Tibial nerve (tissue), 4 donors: ENCODE results near the gene MT2A. TPM values are rescaled to one million over a fixed set of nuclear protein-coding genes. Genes with fewer than 3 reads are reported as not detected.

Experiments
- DNase-seq, 2 donors: peaks; one replicate each; pipeline ENCODE4 v3.0.0-alpha.2; 2019; ENCODE audit warnings: low spot score in 2 of 2
- H3K27ac ChIP-seq, 4 donors: fragments of 200-600 bp; sonication (generic) in 3 of 4; one replicate each; pipeline ENCODE4 v1.5.1; 2017 to 2019; ENCODE audit warnings: mild to moderate bottlenecking in 1 of 4
- H3K27me3 ChIP-seq, 2 donors: fragments of 200-600 bp; sonication (generic) in 1 of 2; one replicate each; pipeline versions ENCODE4 v1.5.1 to v1.6.0; 2017 to 2019
- H3K36me3 ChIP-seq, 3 donors: fragments of 200-600 bp; sonication (generic); one replicate each; pipeline ENCODE4 v1.5.1; 2018 to 2019
- H3K4me1 ChIP-seq, 4 donors: fragments of 200-600 bp; sonication (generic) in 3 of 4; one replicate each; pipeline ENCODE4 v1.5.1; 2017 to 2019
- H3K4me3 ChIP-seq, 4 donors: fragments of 200-600 bp; sonication (generic) in 3 of 4; one replicate each; pipeline ENCODE4 v1.5.1; 2017 to 2019; ENCODE audit warnings: mild to moderate bottlenecking in 1 of 4, moderate library complexity in 1 of 4
- H3K9me3 ChIP-seq, 4 donors: fragments of 200-600 bp; sonication (generic) in 3 of 4; one replicate each; pipeline ENCODE4 v1.5.1; 2017 to 2019
- EP300 ChIP-seq, 2 donors: sonication (generic); formaldehyde crosslinking; IDR thresholded peaks; one replicate each; pipeline ENCODE4 v1.6.1; 2017; ENCODE audit warnings: antibody characterized with exemption in 2 of 2, mild to moderate bottlenecking in 1 of 2
- POLR2A ChIP-seq, 2 donors: fragments of 450-650 bp; IDR thresholded peaks; one replicate each; pipeline ENCODE4 v1.6.1; 2017; ENCODE audit warnings: antibody characterized with exemption in 2 of 2, mild to moderate bottlenecking in 2 of 2, moderate library complexity in 2 of 2
- WGBS, 2 donors: methylation state at CpG; one replicate each; pipeline ENCODE4 v1.1.5; 2018; 5-methylcytosine and 5-hydroxymethylcytosine counted together
- total RNA-seq, 4 donors: library from RNA; depleted of rRNA; stranded (reverse); fragments of >200 nt; gene quantifications; one replicate each; pipeline ENCODE4 v1.1.0, GENCODE V29; 2016
- TF ChIP-seq, protein P1 (sequence below), 5 experiments: fragments of 200-600 bp in 3 of 5; fragments of 450-650 bp in 2 of 5; sonication (generic) in 3 of 5; IDR thresholded peaks; one replicate each; pipeline ENCODE4 v1.5.1; 2016 to 2019; ENCODE audit warnings: antibody characterized with exemption in 5 of 5, mild to moderate bottlenecking in 3 of 5, moderate library complexity in 2 of 5

The MT2A gene
- total RNA-seq, 4 donors from 2014 or later, result 154 to 612 (median 354) TPM

DNA sequence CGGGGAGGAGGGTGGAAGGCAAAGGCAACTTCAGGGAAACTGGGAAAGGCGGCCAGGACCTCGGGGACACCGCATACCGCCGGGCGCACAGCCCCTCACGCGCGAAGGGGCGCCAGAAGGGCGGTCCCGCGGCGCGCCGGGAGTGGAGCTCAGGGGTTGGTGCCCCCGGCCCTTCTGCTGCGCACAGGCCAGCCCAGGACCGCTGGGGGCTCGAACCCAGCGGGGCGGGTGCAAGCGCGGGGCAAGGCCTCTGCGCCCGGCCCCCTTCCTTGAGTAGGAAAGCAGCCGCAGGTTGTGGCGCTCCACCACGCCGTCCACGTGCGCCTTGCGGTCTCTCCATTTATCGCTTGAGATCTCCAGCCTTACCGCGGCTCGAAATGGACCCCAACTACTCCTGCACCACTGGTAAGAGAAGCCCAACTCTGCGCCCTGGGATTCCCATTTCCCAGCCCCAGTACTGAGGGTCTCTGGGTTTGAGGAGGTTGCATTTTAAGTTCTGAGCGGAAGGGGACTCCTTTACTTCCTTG is 27.1 kb downstream of the MT2A start:
- H3K27me3 ChIP-seq, result peaks cover 0 to 47% of the 10 kb centered on the region in 2 donors

DNA sequence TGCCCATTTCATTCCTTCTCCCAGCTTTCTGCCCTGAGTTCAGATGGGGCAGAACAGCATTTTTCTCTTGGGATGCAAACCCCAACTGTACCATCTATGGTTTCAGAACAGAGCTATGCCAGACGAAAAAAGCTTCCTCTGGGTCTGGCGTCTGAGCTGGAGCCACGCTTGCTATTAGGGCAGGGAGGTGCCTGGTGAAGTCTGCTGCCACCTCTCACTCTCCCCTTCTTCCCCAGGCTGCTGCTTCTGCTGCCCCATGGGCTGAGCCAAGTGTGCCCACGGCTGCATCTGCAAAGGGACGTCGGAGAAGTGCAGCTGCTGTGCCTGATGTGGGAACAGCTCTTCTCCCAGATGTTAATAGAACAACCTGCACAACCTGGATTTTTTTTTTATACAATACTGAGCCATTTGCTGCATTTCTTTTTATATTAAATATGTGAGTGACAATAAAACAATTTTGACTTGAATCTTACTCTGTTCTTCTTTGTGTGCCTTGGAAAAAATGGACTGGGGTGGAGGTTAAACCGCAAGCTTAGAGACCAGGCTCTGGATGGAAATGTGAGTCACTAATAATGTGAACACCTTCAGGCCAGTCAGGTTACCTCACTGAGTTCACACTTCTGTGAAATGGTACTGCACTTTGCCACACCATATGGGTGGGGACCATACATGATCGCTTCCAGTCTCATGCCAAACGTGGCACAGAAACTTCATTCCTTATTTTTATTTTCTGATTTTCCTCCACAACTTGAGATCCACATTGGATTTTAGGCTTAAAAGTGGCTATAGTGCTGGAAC is 28.4 kb downstream of the MT2A start:
- no peak for DNase-seq
- TF ChIP-seq, protein P1, sequence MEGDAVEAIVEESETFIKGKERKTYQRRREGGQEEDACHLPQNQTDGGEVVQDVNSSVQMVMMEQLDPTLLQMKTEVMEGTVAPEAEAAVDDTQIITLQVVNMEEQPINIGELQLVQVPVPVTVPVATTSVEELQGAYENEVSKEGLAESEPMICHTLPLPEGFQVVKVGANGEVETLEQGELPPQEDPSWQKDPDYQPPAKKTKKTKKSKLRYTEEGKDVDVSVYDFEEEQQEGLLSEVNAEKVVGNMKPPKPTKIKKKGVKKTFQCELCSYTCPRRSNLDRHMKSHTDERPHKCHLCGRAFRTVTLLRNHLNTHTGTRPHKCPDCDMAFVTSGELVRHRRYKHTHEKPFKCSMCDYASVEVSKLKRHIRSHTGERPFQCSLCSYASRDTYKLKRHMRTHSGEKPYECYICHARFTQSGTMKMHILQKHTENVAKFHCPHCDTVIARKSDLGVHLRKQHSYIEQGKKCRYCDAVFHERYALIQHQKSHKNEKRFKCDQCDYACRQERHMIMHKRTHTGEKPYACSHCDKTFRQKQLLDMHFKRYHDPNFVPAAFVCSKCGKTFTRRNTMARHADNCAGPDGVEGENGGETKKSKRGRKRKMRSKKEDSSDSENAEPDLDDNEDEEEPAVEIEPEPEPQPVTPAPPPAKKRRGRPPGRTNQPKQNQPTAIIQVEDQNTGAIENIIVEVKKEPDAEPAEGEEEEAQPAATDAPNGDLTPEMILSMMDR (IDR thresholded peaks at IDR 0.05), result no peak
- TF ChIP-seq EP300 (IDR thresholded peaks at IDR 0.05), result no peak
- no peak for TF ChIP-seq POLR2A (IDR thresholded peaks at IDR 0.05)
- Histone ChIP-seq H3K27ac (peak overlapping the region in 1 of 4 donors; percentile 82), H3K36me3 (no peaks in the 10 kb centered on the region), H3K4me1 (peaks cover 0 to 66% (median 21%) of the 10 kb centered on the region in 4 donors), H3K4me3 (no peak overlapping the region), H3K27me3 (peaks cover 0 to 47% of the 10 kb centered on the region in 2 donors), H3K9me3 (no peaks in the 10 kb centered on the region)
- WGBS, 2 donors, result 62 to 72% methylated on average over 9 of the region's 9 CpGs

More for the DNA sequence above, 27.1 kb downstream of the MT2A start:
- DNase-seq, result no peak
- peaks cover 0 to 70% (median 23%) of the 10 kb centered on the region in 4 donors for H3K4me1 ChIP-seq
- no peaks in the 10 kb centered on the region for H3K9me3 ChIP-seq
- no peaks in the 10 kb centered on the region for H3K36me3 ChIP-seq
- H3K27ac ChIP-seq, result peak overlapping the region in 2 of 4 donors; percentile 10 to 40
- H3K4me3 ChIP-seq, result peak overlapping the region in 2 of 4 donors; percentile 20 to 37
- TF ChIP-seq EP300 (IDR thresholded peaks at IDR 0.05), result no peak
- TF ChIP-seq, protein P1 (IDR thresholded peaks at IDR 0.05), result no peak
- TF ChIP-seq POLR2A (IDR thresholded peaks at IDR 0.05), result no peak
- WGBS, 2 donors, result 28 to 37% methylated on average over 39 of the region's 40 CpGs

- H3K36me3 ChIP-seq, result no peaks in the 10 kb centered on the region
- peak within 1 kb of the TSS; percentile 71 to 82 (median 76) for H3K27ac ChIP-seq
- H3K4me1 ChIP-seq, result peaks cover 0 to 61% (median 16%) of the 10 kb centered on the region in 4 donors
- H3K9me3 ChIP-seq, result no peaks in the 10 kb centered on the region
- TF ChIP-seq EP300 (IDR thresholded peaks at IDR 0.05) (peak; percentile 65 to 90), POLR2A (IDR thresholded peaks at IDR 0.05) (peak; percentile 40 to 71)
- TF ChIP-seq, protein P1 (IDR thresholded peaks at IDR 0.05), result no peak
- 14 to 19% methylated on average over 45 to 52 of the region's 68 CpGs for WGBS, 2 donors
- peak; percentile 51 to 61 for DNase-seq
- H3K27me3 ChIP-seq, result peaks cover 0 to 42% of the 10 kb centered on the region in 2 donors
- peak within 1 kb of the TSS; percentile 38 to 50 (median 39) for H3K4me3 ChIP-seq
These were observed 29.7 kb downstream of the MT2A start, which contains the start of gene MT1A for GRCh38 chr16:56637814-56638750. TSS of gene MT1A (plus strand) at chr16:56638666. CDS start at chr16:56638739, 73 bp downstream.

- no peak for DNase-seq
- Histone ChIP-seq H3K27me3 (peaks cover 0 to 44% of the 10 kb centered on the region in 2 donors), H3K9me3 (no peaks in the 10 kb centered on the region), H3K36me3 (no peaks in the 10 kb centered on the region), H3K4me3 (peak overlapping the region in 1 of 4 donors; percentile 50), H3K27ac (peak overlapping the region in 2 of 4 donors; percentile 78 to 82), H3K4me1 (peaks cover 0 to 61% (median 26%) of the 10 kb centered on the region in 4 donors)
- TF ChIP-seq EP300 (IDR thresholded peaks at IDR 0.05) (no peak), POLR2A (IDR thresholded peaks at IDR 0.05) (no peak)
- TF ChIP-seq, protein P1 (IDR thresholded peaks at IDR 0.05), result no peak
- 63 to 74% methylated on average over 1 of the region's 1 CpG for WGBS, 2 donors
These were observed 30.7 kb downstream of the MT2A start for GRCh38 chr16:56639045-56639444.
